HG02571 (cell line): Measurements from ENCODE around the gene PUS7L.
A peak's percentile ranks its signal among the peaks of the same experiment; 100 is the strongest.
"Not testable (repeated sequence)": the region's sequence is repeated elsewhere in the genome, so short reads cannot be mapped to it uniquely, and the experiment has no call there.

Source experiments
- ATAC-seq: cut with Tn5 transposase; IDR thresholded peaks from one replicate; pipeline ENCODE4 v1.9.1; 2021; ENCODE audit warnings: mild to moderate bottlenecking, moderate library complexity; ENCODE audit not compliant: unreplicated experiment

The PUS7L gene

GRCh38 chr12:43758728-43759563 is at the start of gene PUS7L, which contains the start of gene IRAK4:
TSS of gene PUS7L (minus strand) at chr12:43758790. CDS start at chr12:43755245, 3,545 bp downstream.
TSS of gene IRAK4 (plus strand) at chr12:43758951. CDS start at chr12:43768112, 9,161 bp downstream.
- peak; percentile 98 for ATAC-seq

GRCh38 chr12:43807386-43807785 is 48.8 kb upstream of the PUS7L start:
- no peak for ATAC-seq

- ATAC-seq: no peak
Measured at GRCh38 chr12:43806737-43807072, 48.1 kb upstream of the PUS7L start.

GRCh38 chr12:43805860-43806736 is 47.5 kb upstream of the PUS7L start, which contains the start of gene TWF1:
TSS of gene TWF1 (minus strand) at chr12:43806317. CDS start at chr12:43806245, 72 bp downstream.
- peak; percentile 96 for ATAC-seq

- ATAC-seq: no peak
Measured at GRCh38 chr12:43805149-43805859, 46.7 kb upstream of the PUS7L start.

- ATAC-seq: no peak
Measured at GRCh38 chr12:43797561-43798217, 39.1 kb upstream of the PUS7L start.

GRCh38 chr12:43795716-43796280 is 37.2 kb upstream of the PUS7L start:
- no peak for ATAC-seq

- ATAC-seq: no peak
Measured at GRCh38 chr12:43789941-43790340, 31.4 kb upstream of the PUS7L start.

- no peak for ATAC-seq
Measured at GRCh38 chr12:43786899-43787693, 28.5 kb upstream of the PUS7L start.

GRCh38 chr12:43776498-43776897 is 17.9 kb upstream of the PUS7L start:
- no peak for ATAC-seq

- no peak for ATAC-seq
Measured at GRCh38 chr12:43766291-43766690, 7.7 kb upstream of the PUS7L start.

- ATAC-seq: no peak
Measured at GRCh38 chr12:43764528-43764927, 5.9 kb upstream of the PUS7L start.

GRCh38 chr12:43763769-43764168 is 5.2 kb upstream of the PUS7L start:
- no peak for ATAC-seq

GRCh38 chr12:43762596-43762995 is 4.0 kb upstream of the PUS7L start:
- ATAC-seq: no peak

GRCh38 chr12:43761500-43761899 is 2.9 kb upstream of the PUS7L start:
- no peak for ATAC-seq

- ATAC-seq: no peak
Measured at GRCh38 chr12:43760396-43760795, 1.8 kb upstream of the PUS7L start.

GRCh38 chr12:43758247-43758727 is 303 bp downstream of the PUS7L start:
- peak; percentile 9 for ATAC-seq

GRCh38 chr12:43754015-43754414 is 4.6 kb downstream of the PUS7L start:
- no peak for ATAC-seq

- not testable (repeated sequence) for ATAC-seq
Measured at GRCh38 chr12:43751360-43751759, 7.2 kb downstream of the PUS7L start.
